ENCODE measurements around the gene GID8.

GRCh38 chr20:62994869-62995281, 56.9 kb downstream of the GID8 start:
- TF ChIP-seq RFX1 (IDR thresholded peaks at IDR 0.05) = no peak
- TF ChIP-seq HBP1 (CRISPR knock-in tag; IDR thresholded peaks at IDR 0.05) = no peak
- TF ChIP-seq MEF2A (IDR thresholded peaks at IDR 0.05; ENCODE audit: control insufficient read depth, low read depth, low read length) = no peak
- no peak for TF ChIP-seq ETV6 (IDR thresholded peaks at IDR 0.05; ENCODE audit: borderline replicate concordance in 1 of 2, low read depth in 2 of 2, low read length in 1 of 2)
- TF ChIP-seq ETV6 (CRISPR knock-in tag; IDR thresholded peaks at IDR 0.05; ENCODE audit: borderline replicate concordance) = no peak
- TF ChIP-seq POLR2A (conservative IDR thresholded peaks at IDR 0.05) = no peak
- TF ChIP-seq SIN3A (IDR thresholded peaks at IDR 0.05; ENCODE audit: borderline replicate concordance in 2 of 2, control insufficient read depth in 1 of 2, low read depth in 2 of 2, low read length in 2 of 2) = no peak
- TF ChIP-seq CTCF (IDR thresholded peaks at IDR 0.05 in 2 of 3, conservative IDR thresholded peaks at IDR 0.05 in 1 of 3; ENCODE audit: insufficient read depth in 2 of 3, low read depth in 1 of 3, low read length in 3 of 3) = no peak
- no peak for TF ChIP-seq SOX6 (IDR thresholded peaks at IDR 0.05)
- TF ChIP-seq ZBTB8A (IDR thresholded peaks at IDR 0.05; ENCODE audit: partially characterized antibody) = no peak
- no peak for TF ChIP-seq FOXM1 (IDR thresholded peaks at IDR 0.05; ENCODE audit: low read depth)
- no peak for TF ChIP-seq FOXM1 (CRISPR knock-in tag; IDR thresholded peaks at IDR 0.05; ENCODE audit: low read depth)
- TF ChIP-seq JUN (IDR thresholded peaks at IDR 0.05; ENCODE audit: borderline replicate concordance, low read depth, low read length) = no peak
- no peak for TF ChIP-seq JUN (CRISPR knock-in tag; IDR thresholded peaks at IDR 0.05; ENCODE audit: borderline replicate concordance)
- no peak for TF ChIP-seq TARDBP (IDR thresholded peaks at IDR 0.05)
- TF ChIP-seq MITF (IDR thresholded peaks at IDR 0.05) = no peak
